ENCODE measurements around the gene FAM174B.

FAM174B gene

DNA sequence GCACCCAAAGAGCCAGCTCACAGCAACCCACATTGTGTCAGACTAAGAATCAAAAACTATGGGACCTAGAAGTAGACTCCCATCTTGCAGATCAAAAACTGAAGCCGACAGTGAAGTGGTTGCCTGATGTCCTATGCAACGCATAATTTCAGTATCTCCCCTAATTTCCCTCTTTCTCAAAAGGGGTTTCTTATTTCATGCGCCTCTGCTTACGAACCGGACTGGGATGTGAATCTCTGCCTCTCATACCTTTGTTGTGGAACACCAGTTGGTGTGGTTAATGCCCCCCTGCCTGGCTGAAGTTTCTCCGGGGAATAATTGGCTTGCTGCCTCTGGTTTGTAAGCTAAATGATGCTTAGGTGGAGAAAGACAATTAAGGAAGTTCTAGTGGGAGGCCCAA lies 514 bp upstream of the FAM174B start:
- Mint-ChIP-seq H3K4me3 (peak overlapping the region; percentile 67), H3K4me1 (ENCODE audit: low read depth) (peaks cover 5% of the 10 kb centered on the region), H3K36me3 (ENCODE audit: low read depth) (no peaks in the 10 kb centered on the region), H3K27ac (no peak overlapping the region), H3K27me3 (ENCODE audit: low read depth) (peaks cover 56% of the 10 kb centered on the region), H3K9me3 (no peaks in the 10 kb centered on the region)
- DNase-seq (ENCODE audit: low spot score) = no peak

DNA sequence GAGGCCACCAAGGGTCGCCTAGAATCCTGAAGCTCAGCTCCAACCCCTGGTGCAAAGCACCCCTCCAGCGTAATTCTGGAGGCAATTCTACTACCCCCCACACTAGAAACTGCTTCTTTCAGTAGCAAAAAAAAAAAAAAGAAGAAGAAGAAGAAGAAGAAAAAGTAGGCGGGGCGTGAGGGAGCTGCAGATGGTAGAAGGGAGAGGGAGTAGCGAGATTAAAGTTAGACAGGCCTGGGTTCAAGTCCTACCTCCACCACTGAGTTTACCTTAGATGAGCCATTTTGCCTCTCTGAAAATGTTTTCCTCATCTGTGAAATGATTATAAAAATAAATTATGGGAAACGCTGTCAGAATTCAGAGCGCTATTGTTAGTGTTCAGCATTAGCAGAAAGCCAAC lies 913 bp downstream of the FAM174B start:
- H3K27ac Mint-ChIP-seq = no peak overlapping the region
- peak overlapping the region; percentile 44 for H3K4me3 Mint-ChIP-seq
- H3K9me3 Mint-ChIP-seq = peaks cover 3% of the 10 kb centered on the region
- H3K27me3 Mint-ChIP-seq (ENCODE audit: low read depth) = peaks cover 52% of the 10 kb centered on the region
- DNase-seq (ENCODE audit: low spot score) = no peak
- peaks cover 5% of the 10 kb centered on the region for H3K4me1 Mint-ChIP-seq (ENCODE audit: low read depth)
- no peaks in the 10 kb centered on the region for H3K36me3 Mint-ChIP-seq (ENCODE audit: low read depth)

DNA sequence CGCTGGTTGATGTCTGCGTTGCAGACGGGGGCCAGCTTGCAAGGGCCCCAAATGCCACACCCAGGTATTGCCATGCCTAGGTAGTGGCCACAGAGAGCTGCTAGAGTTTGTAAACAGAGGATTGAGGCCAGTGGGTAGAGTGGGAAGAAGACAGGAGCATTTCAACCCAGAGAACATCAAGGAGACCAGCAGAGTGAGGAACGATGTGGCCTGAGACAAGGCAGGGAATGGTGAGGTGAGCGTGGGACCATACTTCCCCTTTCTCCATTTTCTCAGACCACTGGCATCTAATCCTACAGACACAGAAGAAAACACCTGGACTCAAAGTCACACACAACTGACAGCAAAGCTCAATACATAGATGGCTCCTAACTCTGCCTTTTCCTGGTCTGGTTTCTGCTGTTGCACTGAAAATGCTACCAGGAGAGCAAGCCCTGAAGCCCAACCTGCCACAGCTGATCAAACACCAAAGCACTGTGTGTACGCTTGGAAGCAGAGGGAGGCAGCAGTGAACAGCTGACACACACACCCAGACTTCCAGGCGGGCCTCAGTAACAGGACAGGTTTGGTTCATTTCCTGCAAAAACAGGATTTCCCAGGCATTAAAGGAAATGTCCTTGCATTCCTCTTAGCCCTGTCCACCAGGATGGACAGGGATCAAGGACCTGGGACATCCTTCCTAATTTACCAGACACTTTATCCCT lies 1.6 kb downstream of the FAM174B start:
- Mint-ChIP-seq H3K4me1 (ENCODE audit: low read depth) (peaks cover 5% of the 10 kb centered on the region), H3K4me3 (no peak overlapping the region), H3K36me3 (ENCODE audit: low read depth) (no peaks in the 10 kb centered on the region), H3K9me3 (peaks cover 3% of the 10 kb centered on the region), H3K27ac (no peak overlapping the region), H3K27me3 (ENCODE audit: low read depth) (peaks cover 52% of the 10 kb centered on the region)
- DNase-seq (ENCODE audit: low spot score) = no peak

DNA sequence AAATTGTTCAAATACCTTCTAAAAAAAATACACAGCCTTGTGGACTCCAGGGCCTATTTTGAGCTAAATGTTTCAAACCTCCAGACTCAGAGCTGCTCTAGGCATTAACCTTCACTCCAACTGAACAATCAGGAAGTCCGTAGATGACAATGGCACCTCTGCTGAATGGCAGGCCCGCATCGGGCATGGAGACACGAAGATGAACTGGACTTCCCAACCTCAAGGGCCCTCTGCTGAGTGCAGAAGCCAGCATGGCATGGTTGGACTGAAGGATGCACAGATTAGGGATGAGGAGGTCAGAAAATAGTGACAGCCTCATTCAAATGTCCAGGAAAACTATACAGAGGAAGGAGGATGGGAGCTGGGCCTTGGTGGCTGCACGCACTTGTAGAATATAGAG lies 2.2 kb downstream of the FAM174B start:
- H3K27me3 Mint-ChIP-seq (ENCODE audit: low read depth) = peaks cover 52% of the 10 kb centered on the region
- H3K9me3 Mint-ChIP-seq = peaks cover 3% of the 10 kb centered on the region
- no peak overlapping the region for H3K27ac Mint-ChIP-seq
- no peaks in the 10 kb centered on the region for H3K36me3 Mint-ChIP-seq (ENCODE audit: low read depth)
- H3K4me1 Mint-ChIP-seq (ENCODE audit: low read depth) = peaks cover 5% of the 10 kb centered on the region
- H3K4me3 Mint-ChIP-seq = no peak overlapping the region
- DNase-seq (ENCODE audit: low spot score) = no peak

DNA sequence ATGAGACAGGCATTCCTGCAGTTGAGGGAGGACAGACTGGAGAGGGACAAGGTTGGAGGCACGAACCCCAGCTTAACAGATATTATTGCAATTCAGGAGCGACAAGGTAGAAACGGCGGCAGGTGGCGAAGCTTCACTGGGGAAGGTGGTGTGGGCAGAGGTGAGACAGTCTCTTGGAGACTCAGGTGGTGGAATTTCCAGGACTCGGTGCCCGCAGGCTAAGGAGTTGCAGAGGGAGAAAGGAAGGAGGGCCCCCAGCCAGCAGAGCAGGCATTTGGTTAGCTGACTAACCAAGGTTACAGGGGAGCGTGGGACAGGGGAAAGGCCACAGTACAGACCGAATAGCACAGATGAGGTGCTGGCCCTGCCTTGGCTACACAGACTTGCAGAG lies 3.0 kb downstream of the FAM174B start:
- DNase-seq (ENCODE audit: low spot score) = no peak
- peaks cover 5% of the 10 kb centered on the region for H3K4me1 Mint-ChIP-seq (ENCODE audit: low read depth)
- no peak overlapping the region for H3K4me3 Mint-ChIP-seq
- peaks cover 3% of the 10 kb centered on the region for H3K9me3 Mint-ChIP-seq
- H3K36me3 Mint-ChIP-seq (ENCODE audit: low read depth) = no peaks in the 10 kb centered on the region
- H3K27ac Mint-ChIP-seq = no peak overlapping the region
- H3K27me3 Mint-ChIP-seq (ENCODE audit: low read depth) = peaks cover 49% of the 10 kb centered on the region

DNA sequence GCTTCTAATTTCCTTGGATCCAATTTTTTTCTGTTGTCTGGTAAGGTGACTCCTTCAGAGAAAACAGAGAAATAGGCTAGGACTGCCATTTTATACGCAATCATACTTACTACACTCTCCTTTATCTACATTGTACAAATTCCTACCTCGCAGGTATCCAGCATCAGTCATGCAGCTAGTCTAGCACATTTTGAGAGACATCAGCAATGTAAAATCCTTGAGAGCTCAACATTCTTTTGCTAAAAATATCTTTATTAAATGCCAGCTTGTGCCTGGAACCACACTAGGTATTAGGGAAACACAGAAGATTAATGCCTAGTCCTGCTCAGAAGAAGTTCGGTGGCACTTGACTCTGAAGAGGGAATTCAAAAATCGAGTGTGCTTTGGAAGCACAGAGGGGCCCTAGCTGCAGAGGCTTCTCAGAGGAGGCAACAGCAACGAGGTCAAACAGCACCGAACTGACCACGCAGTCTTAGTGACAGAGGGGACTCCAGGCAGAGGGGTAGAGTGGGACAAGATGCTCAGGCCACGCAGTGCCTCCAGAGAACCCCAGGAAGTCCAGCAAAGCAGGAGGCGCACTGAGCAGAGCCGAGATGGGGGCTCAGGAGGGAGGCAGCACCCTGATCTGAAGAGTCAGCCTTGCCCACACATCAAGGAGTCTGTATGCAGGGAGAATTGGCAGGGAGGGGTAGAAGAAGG lies 3.5 kb downstream of the FAM174B start:
- DNase-seq (ENCODE audit: low spot score) = no peak
- Mint-ChIP-seq H3K4me3 (no peak overlapping the region), H3K36me3 (ENCODE audit: low read depth) (no peaks in the 10 kb centered on the region), H3K4me1 (ENCODE audit: low read depth) (peaks cover 5% of the 10 kb centered on the region), H3K9me3 (peaks cover 3% of the 10 kb centered on the region), H3K27ac (no peak overlapping the region), H3K27me3 (ENCODE audit: low read depth) (peaks cover 44% of the 10 kb centered on the region)

DNA sequence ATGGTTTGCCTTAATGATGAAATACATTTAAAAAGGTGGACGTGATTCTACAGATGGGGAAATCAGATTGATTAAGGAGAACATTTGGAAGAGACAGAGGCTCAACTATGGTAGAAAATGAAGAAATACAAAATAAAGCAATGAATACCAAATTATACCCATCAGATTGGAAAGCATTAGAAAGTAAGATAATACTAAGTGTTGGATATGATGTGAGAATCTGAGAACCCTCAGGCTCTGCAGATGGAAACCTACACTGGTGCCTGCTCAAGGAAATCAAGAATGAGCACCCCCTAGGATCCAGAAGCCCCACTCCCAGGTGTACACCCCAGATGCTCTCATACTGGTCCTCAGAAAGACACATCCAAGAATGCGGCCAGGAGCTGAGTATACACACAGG lies 4.6 kb downstream of the FAM174B start:
- Mint-ChIP-seq H3K27me3 (ENCODE audit: low read depth) (peaks cover 40% of the 10 kb centered on the region), H3K36me3 (ENCODE audit: low read depth) (no peaks in the 10 kb centered on the region), H3K4me1 (ENCODE audit: low read depth) (peaks cover 1% of the 10 kb centered on the region), H3K9me3 (peaks cover 3% of the 10 kb centered on the region), H3K27ac (no peak overlapping the region), H3K4me3 (no peak overlapping the region)
- DNase-seq (ENCODE audit: low spot score) = no peak

DNA sequence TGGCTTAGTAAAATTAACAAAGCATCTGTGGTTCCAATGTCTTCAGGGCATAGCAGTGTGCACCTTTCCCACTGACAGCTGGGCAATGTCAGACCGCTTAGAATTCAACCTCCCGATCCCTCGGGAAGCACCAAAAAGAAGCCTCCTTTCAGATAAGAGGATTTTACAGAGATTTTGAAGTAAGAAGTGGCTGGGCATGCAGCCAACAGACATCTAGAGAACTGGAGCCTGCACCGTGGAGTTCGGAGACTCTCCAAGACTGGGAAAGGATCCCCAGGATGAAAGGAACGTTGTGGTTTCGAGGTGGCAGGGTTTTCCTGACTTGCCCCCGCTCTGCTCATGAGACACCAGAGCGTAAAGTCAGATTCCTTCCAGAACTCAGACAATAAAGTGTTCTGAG lies 5.3 kb downstream of the FAM174B start:
- H3K27me3 Mint-ChIP-seq (ENCODE audit: low read depth) = peaks cover 40% of the 10 kb centered on the region
- DNase-seq (ENCODE audit: low spot score) = no peak
- H3K36me3 Mint-ChIP-seq (ENCODE audit: low read depth) = no peaks in the 10 kb centered on the region
- no peak overlapping the region for H3K27ac Mint-ChIP-seq
- H3K9me3 Mint-ChIP-seq = peaks cover 3% of the 10 kb centered on the region
- no peak overlapping the region for H3K4me3 Mint-ChIP-seq
- no peaks in the 10 kb centered on the region for H3K4me1 Mint-ChIP-seq (ENCODE audit: low read depth)

DNA sequence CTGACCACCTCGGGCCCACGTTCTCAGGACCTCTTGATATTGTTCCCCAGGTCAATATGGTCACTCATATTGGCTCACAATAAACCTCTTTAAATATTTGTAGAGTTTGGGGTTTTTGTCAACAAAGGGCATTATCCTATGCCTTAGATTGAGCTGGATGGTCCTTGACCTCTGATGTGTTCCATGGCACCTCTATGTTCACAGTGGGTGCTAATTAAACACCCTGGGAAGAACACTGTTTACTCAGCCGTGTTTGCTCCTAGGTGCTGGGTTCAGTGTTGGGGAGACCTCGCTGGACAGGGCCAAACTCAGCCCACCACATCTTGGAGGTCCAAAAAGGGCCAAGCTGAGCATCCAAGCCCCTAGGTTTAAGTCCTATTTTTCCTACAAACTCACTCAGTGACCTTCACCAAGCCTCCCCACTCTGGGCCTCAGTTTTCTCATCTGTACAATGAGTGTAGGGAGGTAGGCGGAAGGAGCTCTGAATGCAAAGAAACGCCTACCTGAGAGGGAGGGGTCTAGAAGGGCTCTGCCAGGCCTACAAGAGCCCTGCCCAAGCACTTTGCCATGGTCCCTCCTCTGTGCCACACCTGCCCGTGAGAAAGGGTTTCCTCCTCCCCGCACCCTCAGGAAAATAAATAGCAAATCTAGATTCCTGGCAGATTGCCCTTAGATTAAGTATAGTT lies 7.2 kb downstream of the FAM174B start:
- H3K36me3 Mint-ChIP-seq (ENCODE audit: low read depth) = no peaks in the 10 kb centered on the region
- DNase-seq (ENCODE audit: low spot score) = no peak
- no peak overlapping the region for H3K27ac Mint-ChIP-seq
- H3K27me3 Mint-ChIP-seq (ENCODE audit: low read depth) = peaks cover 24% of the 10 kb centered on the region
- no peaks in the 10 kb centered on the region for H3K4me1 Mint-ChIP-seq (ENCODE audit: low read depth)
- H3K4me3 Mint-ChIP-seq = no peak overlapping the region
- peaks cover 3% of the 10 kb centered on the region for H3K9me3 Mint-ChIP-seq

DNA sequence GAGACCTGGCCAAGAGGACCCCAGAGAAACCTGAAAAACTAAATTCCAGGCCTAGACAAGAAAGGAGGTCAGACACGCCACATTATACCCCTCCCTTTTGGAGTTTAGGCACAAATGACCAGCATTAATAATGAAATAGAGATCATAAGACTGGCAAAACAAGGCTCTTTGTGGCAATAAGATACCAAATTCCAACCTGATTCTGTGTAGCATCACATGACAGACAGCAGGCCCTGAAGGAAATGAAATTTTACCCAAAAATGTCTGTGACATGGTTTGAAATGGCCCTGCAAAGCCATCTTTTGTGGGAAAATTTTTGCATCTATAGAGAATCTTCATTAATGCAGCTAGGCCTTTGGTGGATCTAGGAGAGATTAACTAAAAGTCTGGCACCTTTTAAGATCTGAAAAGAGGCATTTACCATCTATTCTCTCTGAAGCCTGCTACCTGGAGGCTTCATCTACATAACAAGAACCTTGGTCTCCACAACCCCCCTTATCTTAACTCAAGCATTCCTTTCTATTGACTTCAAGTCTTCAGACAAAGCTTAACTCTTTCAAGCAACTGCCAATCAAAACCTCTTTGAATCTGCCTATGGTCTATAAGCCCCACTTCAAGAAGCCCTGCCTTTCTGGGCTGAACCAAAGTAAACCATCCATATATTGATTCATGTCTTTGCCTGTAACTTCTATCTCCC lies 8.0 kb downstream of the FAM174B start:
- DNase-seq (ENCODE audit: low spot score) = no peak
- Mint-ChIP-seq H3K4me3 (no peak overlapping the region), H3K4me1 (ENCODE audit: low read depth) (no peaks in the 10 kb centered on the region), H3K9me3 (peaks cover 3% of the 10 kb centered on the region), H3K36me3 (ENCODE audit: low read depth) (no peaks in the 10 kb centered on the region), H3K27me3 (ENCODE audit: low read depth) (peaks cover 20% of the 10 kb centered on the region), H3K27ac (no peak overlapping the region)

DNA sequence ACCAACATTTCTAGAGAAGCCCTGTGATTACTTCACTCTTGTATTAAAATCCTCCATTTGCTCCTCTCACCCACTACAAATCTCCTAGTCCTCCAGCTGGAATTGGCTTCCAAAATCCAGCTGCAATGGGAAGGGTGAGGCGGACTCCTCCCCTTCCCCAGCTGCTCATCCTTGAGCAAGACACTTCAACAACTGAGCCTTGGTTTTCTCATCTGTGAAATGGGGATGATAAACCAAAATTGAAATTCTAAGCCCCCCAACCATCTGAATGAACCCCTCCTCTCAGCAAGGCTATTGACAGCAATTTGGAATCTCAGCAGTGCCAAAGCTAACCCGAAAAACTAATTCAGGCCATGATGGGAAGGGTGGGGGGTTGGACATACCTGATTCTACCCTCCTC lies 9.4 kb downstream of the FAM174B start:
- no peak for DNase-seq (ENCODE audit: low spot score)
- Mint-ChIP-seq H3K27ac (no peak overlapping the region), H3K4me3 (no peak overlapping the region), H3K9me3 (peaks cover 3% of the 10 kb centered on the region), H3K27me3 (ENCODE audit: low read depth) (peaks cover 18% of the 10 kb centered on the region), H3K4me1 (ENCODE audit: low read depth) (no peaks in the 10 kb centered on the region), H3K36me3 (ENCODE audit: low read depth) (no peaks in the 10 kb centered on the region)

DNA sequence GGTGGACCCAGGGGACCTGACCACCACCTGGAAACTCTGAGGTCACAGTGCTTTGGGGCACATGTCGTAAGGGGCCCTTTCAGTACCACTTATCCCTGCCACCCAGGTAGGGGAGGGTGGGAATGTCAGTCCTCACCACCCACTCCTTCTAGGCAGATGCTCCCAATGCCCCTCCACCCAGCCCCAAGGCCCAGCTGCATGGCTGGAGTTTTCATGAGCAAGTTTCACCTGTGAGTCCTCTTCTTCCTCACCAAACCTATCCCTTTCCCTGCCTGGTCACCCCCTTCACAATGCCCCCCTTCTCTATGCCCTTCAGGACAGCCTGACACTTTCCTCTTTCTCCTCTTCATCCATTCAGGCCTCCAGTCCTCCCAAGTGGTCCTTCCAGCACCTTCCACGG lies 9.8 kb downstream of the FAM174B start:
- no peak overlapping the region for H3K27ac Mint-ChIP-seq
- H3K4me1 Mint-ChIP-seq (ENCODE audit: low read depth) = no peaks in the 10 kb centered on the region
- H3K36me3 Mint-ChIP-seq (ENCODE audit: low read depth) = no peaks in the 10 kb centered on the region
- peaks cover under 1% of the 10 kb centered on the region for H3K9me3 Mint-ChIP-seq
- DNase-seq (ENCODE audit: low spot score) = no peak
- H3K27me3 Mint-ChIP-seq (ENCODE audit: low read depth) = peaks cover 18% of the 10 kb centered on the region
- H3K4me3 Mint-ChIP-seq = no peak overlapping the region

DNA sequence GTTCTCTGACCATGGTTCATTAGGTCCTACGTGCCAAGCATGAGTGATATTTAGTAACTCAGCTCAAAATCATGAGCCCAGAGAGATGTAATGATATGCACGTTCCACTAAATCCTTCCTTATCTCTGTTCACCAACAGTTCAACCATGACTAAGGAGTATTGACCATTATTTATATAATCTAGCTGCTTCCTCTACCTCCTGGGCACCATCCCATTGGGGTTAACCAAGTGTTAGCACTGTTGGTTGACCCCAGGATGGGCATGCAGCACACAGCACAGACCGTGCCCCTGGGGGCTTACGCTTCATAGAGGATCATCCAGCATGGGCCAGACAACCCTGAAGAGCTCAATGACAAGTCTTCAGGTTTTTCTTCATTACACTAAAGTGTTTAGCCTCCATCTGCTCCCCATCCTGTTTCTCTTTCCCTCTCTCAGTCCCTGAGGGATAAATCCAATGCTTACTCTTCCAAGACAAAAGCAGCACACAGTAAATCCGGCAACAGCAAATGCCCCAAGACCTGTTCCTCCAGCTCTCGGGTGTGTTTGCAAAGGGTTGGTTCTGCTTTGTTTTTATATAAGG lies 10.4 kb downstream of the FAM174B start:
- DNase-seq (ENCODE audit: low spot score) = no peak
- Mint-ChIP-seq H3K9me3 (no peaks in the 10 kb centered on the region), H3K27ac (no peak overlapping the region), H3K36me3 (ENCODE audit: low read depth) (no peaks in the 10 kb centered on the region), H3K27me3 (ENCODE audit: low read depth) (peaks cover 17% of the 10 kb centered on the region), H3K4me3 (no peak overlapping the region), H3K4me1 (ENCODE audit: low read depth) (no peaks in the 10 kb centered on the region)

Data from T-helper 2 cell treated with Interferon-gamma antibody and Interleukin-4, amounts not matched to agents 5 μg/mL and 100 μg/mL, for 36 hours (primary cell).